HG03108 (cell line): Measurements from ENCODE around the gene COL19A1.
"Not testable (repeated sequence)": the region's sequence is repeated elsewhere in the genome, so short reads cannot be mapped to it uniquely, and the experiment has no call there.

Experiments used
- ATAC-seq: cut with Tn5 transposase; IDR thresholded peaks from one replicate; pipeline ENCODE4 v1.9.1; 2021; ENCODE audit warnings: moderate library complexity; ENCODE audit not compliant: unreplicated experiment

The COL19A1 gene

GRCh38 chr6:69895396-69895795 lies 29.0 kb downstream of the COL19A1 start:
- ATAC-seq: no peak

DNA sequence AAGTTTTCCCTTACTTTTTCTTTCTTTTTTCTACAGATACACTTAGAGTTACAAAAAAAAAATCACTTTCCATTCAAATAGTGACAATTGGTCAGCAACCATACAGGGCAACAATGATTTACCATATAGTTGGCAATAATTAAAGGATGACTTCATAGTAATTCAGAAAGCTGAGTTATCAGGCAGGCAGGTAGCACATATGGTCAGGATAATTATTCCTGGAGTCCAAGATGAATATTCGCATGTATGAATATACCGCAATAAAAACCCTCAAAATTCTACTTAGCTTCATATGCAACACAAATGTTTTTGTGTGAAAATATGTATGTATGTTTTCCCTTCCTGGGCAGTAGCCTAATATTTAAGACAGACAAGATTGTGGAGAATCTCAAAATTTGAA lies 34.5 kb downstream of the COL19A1 start:
- no peak for ATAC-seq

GRCh38 chr6:69901361-69901760 lies 35.0 kb downstream of the COL19A1 start:
- ATAC-seq: no peak

- no peak for ATAC-seq
These were observed 41.7 kb downstream of the COL19A1 start for GRCh38 chr6:69907981-69908498.

DNA sequence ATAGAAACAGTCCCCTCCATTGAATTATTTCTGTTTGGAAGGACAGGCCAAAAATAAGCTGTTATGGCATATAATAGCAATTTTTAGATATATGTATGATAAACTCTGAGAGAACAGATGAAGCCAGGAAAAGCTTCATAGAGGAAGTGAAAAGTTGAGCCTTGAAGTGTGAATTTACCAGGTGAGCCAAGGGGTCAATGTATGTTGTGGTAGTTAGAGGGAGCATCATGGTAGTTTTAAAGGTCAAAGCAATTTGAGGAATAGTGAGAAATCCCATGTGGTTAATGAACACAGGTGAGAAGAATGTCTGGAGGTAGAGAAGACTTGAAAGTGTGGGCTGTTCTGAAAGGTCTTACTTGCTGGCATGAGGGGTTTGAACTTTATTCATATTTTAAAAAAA lies 47.0 kb downstream of the COL19A1 start:
- no peak for ATAC-seq

GRCh38 chr6:69914015-69914485 lies 47.7 kb downstream of the COL19A1 start:
- ATAC-seq: no peak

DNA sequence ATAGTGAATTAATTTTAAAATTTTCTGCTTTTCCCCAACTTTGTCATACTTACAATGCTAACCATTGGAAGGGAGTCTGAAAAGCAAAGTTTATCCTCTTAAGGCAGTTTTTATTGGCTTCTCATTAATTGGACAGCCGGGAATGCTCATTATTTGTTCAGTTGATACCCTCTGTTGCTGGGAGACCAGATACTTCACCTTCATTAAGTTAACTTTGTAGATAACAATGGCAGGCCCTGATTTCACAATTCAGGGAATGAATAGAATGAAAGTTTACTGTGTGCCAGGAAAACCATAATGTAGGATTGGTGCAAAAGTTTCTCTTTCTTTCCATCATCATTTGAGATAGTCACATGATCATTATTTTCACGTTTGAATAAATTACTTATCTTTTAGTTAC lies 49.0 kb downstream of the COL19A1 start:
- no peak for ATAC-seq

DNA sequence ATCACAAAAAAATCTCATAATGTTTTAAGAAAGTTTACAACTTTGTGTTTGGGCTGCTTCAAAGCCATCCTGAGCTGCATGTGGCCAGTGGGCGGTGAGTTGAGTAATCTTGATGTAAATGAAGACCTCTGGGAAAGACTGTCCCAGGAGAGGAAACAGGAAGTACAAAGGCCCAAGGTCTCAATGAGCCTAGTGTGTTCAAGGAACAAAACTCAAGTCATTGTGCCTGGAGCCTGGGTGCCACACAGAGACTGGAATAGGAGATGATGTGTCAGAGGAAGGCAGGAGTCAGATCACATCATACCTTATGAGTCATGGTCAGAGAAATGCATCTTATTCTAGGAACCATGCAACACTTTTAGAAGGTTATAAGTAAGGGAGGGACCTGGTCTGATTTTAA lies 51.5 kb downstream of the COL19A1 start:
- peak; percentile 61 for ATAC-seq

- ATAC-seq: no peak
These were observed 52.6 kb downstream of the COL19A1 start for GRCh38 chr6:69918813-69919475.

DNA sequence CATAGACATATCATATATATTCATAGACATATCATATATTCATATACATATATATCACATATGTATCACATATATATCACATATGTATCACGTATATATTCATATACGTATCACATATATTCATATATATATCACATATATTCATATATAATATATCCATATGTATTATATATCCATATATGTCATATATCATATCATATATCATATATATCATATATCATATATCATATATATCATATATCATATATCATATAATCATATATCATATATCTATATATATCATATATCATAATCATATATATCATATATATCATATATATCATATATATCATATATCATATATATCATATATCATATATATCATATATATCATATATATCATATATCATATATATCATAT lies 54.7 kb downstream of the COL19A1 start:
- not testable (repeated sequence) for ATAC-seq

DNA sequence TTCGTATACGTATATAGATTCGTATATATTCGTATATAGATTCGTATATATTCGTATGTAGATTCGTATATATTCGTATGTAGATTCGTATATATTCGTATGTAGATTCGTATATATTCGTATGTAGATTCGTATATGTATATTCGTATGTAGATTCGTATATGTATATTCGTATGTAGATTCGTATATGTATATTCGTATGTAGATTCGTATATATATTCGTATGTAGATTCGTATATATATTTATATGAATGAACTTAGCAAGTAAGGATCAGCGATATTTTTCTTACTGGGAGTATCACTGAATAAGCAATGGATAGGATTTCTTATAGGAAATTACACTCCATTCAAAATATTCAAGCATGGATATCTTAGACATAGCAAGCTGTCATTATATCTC lies 55.3 kb downstream of the COL19A1 start:
- ATAC-seq: not testable (repeated sequence)

- ATAC-seq: no peak
These were observed 60.4 kb downstream of the COL19A1 start for GRCh38 chr6:69926745-69927144.

DNA sequence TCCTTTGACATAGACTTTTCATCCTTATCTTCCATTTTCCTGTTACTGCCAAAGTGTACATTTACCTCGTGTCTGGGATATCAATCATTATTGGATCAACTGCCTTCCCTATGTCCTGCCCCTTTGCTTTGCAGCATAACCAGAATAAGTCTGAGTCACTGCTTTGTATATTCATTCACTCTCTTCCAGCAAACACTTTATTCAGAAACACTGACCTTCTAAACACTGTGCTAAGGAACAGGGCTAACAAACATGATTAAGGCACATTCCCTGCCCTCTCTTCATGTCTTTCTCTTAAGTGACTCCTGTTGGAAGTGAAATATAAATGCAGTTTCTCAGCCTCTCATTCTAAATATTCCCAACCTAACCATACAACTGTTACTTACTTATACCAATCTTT lies 66.9 kb downstream of the COL19A1 start:
- ATAC-seq: no peak

GRCh38 chr6:69935079-69935478 lies 68.7 kb downstream of the COL19A1 start:
- no peak for ATAC-seq

DNA sequence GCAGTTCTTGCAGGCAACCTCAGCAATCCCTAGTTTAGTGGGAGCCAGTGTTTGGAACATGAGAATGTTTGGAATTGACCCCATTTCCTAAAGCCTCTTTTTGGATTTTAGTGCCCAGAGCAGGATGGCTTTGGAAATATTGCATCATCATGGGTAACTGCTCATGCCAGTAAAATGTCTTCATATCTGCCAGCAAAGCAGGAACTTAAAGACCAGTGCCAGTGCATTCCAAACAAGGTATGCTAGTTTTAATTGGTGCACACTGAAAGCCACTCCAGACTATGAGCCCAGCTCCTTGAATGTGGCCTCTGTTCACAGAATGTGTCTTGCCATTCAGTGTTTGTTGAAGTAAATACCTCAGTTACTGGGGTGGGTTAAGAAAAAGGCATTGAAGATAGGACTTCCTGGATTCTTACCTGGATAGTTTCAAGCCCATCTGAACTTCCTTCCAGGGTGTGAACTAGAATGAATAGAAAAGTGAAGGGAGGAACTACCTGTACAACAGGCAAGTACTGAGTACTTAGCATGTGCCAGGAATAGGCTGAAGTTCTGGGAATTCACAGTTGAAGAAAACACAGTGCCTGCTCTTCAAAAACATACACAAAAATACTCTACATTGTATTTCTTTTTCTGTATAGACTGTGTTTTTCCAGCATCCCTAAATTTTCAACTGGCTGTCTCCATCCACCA lies 70.5 kb downstream of the COL19A1 start:
- no peak for ATAC-seq

DNA sequence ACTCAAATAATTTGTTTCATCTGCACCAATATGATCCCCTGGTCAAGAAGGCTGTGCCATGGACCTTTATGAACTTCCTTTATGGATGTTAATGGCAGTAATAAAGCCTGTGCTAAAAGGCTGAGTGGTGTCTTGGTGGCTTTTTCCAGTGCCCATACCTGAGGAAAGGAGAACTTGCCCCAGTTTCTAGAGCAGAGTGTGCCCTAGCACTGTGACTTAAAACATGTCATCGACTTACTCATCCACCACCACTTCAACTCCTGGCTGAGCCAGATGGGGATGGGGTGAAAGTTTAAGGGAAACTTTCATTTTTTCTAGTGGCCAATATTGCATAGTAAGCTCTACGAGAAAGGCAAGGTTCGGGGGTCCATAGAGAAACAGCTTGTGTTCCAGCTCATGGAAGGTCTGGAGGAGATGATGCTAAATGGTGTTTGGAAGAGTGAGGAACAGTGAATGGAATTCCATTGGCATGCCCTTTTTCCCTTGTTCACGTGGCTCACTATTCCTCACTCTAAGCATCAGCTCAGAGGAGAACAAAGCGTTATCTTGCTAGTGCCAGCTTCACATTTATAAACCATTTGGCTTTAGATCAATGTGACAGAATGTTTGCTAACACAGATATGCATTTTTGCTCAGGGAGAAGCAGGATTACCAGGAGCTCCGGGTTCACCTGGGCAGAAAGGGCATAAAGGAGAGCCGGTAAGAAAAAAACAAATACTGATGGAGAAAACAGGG lies 71.2 kb downstream of the COL19A1 start:
- no peak for ATAC-seq

GRCh38 chr6:69942485-69942884 lies 76.1 kb downstream of the COL19A1 start:
- ATAC-seq: no peak

GRCh38 chr6:69945192-69945591 lies 78.8 kb downstream of the COL19A1 start:
- ATAC-seq: no peak

DNA sequence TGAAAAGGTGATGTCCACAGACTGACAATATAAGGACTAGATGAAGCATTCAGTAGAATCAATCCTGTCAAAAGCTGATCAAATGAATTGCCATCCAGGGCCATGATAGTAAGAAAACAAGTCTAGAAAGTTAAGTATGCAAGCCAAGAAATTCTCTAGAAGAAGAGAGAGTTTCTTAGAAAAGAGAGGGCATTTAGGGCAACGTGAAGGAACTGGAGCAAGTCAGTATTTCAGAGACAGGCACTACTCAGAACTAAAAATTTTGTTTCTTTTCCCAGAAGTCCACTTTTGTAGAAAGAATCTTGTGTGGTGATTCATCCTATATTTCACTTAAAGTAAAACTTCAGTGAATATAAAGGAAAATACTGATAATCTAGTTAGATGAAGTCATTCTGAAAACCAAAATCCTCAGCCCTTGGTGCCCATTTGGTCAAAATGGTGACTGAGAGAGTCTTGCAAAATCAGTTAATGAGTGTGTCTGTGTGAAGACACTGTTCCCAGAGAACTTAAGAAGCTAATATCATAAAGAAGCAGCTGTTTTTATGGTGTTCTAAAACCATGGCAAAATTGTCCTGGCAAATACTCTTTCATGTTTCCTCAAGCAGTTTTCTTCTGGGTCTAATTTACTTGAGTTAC lies 82.2 kb downstream of the COL19A1 start:
- ATAC-seq: no peak

DNA sequence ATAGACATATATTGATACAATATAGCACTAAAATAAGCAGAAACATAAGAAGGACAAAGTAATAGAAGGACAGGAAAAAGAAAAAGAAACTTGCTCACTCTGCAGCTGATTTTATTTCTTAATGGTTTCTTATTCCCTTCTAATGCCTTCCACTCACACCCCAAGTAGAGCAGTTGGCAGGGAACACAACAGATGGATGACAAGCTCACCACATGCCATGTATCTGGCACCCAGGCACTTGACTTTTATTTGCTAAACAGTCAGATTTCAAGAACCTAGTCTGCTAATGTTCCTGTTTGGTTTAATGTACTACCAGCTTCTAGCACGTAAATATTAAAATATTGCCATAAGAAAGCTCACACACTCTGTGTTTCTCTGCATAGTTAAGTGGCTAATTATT lies 87.1 kb downstream of the COL19A1 start:
- ATAC-seq: no peak

DNA sequence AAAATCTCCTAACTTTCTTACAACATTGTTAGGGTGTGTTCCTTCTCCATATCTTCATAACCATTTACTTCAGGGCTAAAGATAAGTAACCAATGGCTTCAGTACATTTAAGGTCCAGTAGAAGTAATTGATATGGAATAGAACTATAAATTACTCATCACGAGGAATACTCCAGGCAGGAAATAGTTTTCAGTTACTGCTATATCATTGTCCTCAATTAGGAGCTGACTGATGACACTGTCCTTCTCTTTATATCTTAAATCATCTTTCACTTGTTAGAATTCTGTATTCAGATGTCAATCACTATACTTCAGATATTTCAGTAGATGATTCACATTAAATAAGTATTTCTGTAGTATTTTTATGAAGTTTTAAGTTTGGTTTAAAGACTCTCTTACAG lies 88.4 kb downstream of the COL19A1 start:
- no peak for ATAC-seq
